Left renal cortex interstitium (tissue), 4 donors: ENCODE data around the gene PILRA. TPM values are rescaled to one million over a fixed set of nuclear protein-coding genes. Genes with fewer than 3 reads are reported as not detected.
A peak's percentile ranks its signal among the peaks of the same experiment; 100 is the strongest.
"Not testable (repeated sequence)": the region's sequence is repeated elsewhere in the genome, so short reads cannot be mapped to it uniquely, and the experiment has no call there.

ENCODE experiments used
- DNase-seq, 4 donors: peaks; one replicate each; pipeline ENCODE4 v3.0.0-alpha.2; 2013; ENCODE audit warnings: low read depth in 4 of 4, low spot score in 2 of 4, missing footprints in 1 of 4
- polyA plus RNA-seq, 4 donors: library from polyadenylated mRNA; unstranded; fragments of 120-200 nt; gene quantifications; one replicate each; pipeline ENCODE4 v1.2.1, GENCODE V29; 2013; ENCODE audit not compliant: insufficient read length in 4 of 4

The PILRA gene
- 1 to 10 TPM; 3.1 to 8.7 (median 5.8) TPM for polyA plus RNA-seq

GRCh38 chr7:100373261-100373831 is at the start of gene PILRA:
Gene PILRA, plus strand, starts transcription at chr7:100373487. Its CDS starts 170 bp downstream, at chr7:100373657.
- no peak for DNase-seq

DNA sequence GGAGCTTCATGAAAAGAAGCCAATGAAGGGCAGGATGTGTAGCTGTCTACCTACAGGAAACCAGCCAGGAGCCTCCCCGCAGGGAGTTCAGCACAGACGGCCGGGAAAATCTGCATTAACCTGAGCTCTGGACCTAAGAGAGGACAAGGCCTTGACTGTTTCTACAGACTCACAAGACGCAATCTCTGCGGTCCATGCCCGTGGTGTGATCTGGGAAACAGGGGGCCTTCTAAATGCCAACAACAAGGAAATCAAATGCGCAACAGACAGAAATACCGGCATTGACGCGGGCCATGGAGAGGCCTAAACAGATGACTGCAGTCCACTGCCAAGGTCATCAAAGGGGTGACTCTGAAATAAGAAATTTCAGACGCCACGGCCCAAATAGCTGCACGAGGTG is 49.1 kb upstream of the PILRA start:
- DNase-seq: not testable (repeated sequence)

GRCh38 chr7:100325671-100326070 is 47.6 kb upstream of the PILRA start:
- DNase-seq: not testable (repeated sequence)

DNA sequence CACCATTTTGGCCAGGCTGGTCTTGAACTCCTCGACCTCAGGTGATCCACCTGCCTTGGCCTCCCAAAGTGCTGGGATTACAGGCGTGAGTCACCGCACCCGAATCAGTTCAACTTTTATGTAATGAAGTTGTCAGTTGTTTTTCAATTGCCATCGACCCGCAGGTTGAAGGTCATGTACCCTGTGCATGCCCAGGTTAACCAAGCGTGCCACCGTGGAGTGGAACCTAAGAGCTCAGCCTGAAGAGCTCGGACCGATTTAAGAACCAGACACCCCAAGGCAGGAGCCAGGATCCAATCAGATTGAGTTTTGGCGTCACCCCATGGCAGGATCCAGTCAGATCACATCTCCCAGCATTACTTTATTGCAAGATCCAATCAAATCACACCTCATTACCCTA is 46.4 kb upstream of the PILRA start:
- not testable (repeated sequence) for DNase-seq

- peak; percentile 77 to 87 (median 82) for DNase-seq
Measured at GRCh38 chr7:100335566-100336466, 37.5 kb upstream of the PILRA start.

- not testable (repeated sequence) for DNase-seq
Measured at GRCh38 chr7:100338083-100338696, 35.1 kb upstream of the PILRA start.

GRCh38 chr7:100341286-100341685 is 32.0 kb upstream of the PILRA start:
- DNase-seq: not testable (repeated sequence)

GRCh38 chr7:100342765-100343164 is 30.5 kb upstream of the PILRA start:
- DNase-seq: no peak

DNA sequence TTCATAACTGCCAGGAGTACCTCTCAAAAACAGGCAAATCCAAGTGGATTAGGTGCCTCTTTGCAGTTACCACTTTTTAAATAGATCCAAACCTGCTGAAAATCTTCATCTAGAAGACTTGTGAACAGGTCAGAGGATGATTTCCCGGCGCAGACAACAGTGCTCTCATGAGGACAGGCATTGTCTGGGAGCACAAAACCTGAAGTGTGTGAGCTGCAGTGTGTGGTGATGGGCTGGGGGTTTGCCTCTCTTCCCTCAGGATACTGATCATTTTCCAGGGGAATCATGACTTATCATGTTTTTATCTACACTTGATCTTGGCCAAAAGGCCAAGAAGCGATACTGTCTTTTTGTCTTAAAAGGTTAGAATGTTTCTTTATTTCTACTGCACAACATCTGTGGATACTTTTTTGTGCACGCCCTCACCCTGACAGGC is 29.1 kb upstream of the PILRA start:
- DNase-seq: not testable (repeated sequence)

DNA sequence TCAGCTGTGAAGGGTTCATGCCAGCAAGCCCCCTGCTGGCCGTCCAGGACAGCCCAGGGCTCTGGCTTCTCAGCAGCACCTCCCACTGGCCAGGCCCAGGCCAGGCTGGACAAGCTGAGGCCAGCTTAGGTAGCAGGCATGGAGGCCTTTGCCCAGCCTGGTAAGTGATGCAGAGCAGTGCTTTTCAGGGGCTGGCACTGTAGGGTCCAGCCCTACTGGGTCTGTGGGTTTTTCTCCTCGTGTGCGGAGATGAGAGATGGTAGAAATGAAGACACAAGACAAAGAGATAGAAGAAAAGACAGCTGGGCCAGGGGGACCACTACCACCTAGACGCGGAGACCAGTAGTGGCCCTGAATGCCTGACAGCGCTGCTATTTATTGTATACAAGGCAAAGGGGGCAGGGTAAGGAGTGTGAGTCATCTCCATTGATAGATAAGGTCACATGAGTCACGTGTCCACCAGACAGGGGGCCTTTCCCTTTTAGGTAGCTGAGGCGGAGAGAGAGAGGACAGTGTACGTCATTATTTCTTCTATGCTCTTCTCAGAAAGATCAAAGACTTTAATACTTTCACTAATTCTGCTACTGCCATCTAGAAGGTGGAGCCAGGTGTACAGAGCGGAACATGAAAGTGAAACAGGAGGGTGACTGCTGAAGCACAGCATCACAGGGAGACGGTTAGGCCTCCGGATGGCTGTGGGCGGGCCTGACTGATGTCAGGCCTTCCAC is 28.6 kb upstream of the PILRA start:
- DNase-seq: peak in 1 of 4 donors; percentile 7

- not testable (repeated sequence) for DNase-seq
Measured at GRCh38 chr7:100345288-100345672, 28.0 kb upstream of the PILRA start.

- DNase-seq: no peak
Measured at GRCh38 chr7:100346921-100347320, 26.4 kb upstream of the PILRA start.

GRCh38 chr7:100348805-100349204 is 24.5 kb upstream of the PILRA start:
- no peak for DNase-seq

GRCh38 chr7:100349757-100350156 is 23.5 kb upstream of the PILRA start:
- DNase-seq: no peak

- no peak for DNase-seq
Measured at GRCh38 chr7:100351657-100352058, 21.6 kb upstream of the PILRA start.

DNA sequence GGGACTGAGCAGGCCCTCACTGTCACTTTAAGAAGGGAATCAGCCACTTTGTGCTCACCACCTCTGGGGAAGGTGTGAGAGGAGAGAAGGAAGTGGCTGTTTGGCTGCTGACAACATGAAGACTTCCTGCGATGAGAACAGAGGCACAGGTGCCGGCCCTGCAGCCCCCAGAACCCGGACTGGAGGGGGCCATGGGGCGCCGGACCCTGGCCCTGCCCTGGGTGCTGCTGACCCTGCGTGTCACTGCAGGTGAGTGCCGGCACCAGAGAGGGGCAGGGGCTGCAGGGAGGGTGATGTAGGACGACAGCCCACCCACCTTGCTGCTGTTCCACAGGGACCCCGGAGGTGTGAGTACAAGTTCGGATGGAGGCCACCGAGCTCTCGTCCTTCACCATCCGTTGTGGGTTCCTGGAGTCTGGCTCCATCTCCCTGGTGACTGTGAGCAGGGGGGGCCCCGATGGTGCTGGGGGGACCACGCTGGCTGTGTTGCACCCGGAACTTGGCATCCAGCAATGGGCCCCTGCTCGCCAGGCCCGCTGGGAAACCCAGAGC is 21.0 kb upstream of the PILRA start:
- not testable (repeated sequence) for DNase-seq

DNA sequence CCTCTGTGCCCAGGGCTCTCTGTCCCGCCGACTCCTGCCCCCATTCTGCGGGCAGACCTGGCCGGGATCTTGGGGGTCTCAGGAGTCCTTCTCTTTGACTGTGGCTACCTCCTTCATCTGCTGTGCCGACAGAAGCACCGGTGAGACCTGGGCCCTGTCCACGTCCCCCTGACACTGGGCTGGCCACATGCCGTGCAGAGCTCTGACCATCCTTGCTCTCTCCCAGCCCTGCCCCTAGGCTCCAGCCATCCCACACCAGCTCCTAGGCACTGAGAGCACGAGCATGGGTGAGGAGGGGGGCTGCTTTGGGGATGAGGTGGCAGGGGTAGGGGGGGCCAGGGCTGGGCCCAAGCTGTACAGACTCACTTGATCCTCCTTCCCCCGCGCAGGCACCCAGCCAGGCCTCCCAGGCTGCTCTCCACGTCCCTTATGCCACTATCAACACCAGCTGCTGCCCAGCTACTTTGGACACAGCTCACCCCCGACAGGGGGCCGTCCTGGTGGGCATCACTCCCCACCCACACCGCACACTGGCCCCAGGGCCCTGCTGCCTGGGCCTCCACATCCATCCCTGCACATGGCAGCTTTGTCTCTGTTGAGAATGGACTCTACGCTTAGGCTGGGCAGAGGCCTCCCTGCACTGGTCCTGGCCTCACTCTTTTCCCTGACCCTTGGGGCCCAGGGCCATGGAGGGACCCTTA is 20.2 kb upstream of the PILRA start:
- no peak for DNase-seq

DNA sequence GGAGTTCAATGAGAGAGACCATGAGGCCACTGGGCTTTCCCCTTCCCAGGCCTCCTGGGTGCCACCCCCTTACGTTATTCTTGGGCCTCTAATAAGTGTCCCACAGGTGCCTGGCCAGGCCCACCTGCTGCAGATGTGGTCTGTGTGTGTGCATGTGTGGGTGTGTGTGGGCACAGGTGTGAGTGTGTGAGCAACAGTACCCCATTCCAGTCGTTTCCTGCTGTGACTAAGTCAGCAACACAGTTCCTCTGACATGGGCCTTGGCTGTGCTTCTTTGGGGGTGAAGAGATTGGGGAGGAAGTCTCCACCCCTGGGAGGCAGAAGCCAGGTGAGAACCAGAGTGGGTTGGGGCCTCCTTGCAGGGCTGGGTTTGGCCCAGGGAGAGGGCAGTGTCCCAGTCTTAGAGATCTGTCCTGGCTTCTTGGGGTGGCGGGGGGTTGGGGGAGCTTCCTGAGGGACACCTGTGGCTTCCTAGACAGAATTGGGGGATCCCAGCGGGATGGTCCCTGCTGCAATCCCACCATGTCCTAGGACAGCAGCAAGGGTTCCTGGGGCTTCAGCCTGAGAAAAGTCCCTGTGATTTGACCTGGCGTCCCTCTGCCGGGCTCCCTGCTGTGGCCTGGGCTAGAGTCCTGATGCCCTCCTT is 19.5 kb upstream of the PILRA start:
- no peak for DNase-seq

DNA sequence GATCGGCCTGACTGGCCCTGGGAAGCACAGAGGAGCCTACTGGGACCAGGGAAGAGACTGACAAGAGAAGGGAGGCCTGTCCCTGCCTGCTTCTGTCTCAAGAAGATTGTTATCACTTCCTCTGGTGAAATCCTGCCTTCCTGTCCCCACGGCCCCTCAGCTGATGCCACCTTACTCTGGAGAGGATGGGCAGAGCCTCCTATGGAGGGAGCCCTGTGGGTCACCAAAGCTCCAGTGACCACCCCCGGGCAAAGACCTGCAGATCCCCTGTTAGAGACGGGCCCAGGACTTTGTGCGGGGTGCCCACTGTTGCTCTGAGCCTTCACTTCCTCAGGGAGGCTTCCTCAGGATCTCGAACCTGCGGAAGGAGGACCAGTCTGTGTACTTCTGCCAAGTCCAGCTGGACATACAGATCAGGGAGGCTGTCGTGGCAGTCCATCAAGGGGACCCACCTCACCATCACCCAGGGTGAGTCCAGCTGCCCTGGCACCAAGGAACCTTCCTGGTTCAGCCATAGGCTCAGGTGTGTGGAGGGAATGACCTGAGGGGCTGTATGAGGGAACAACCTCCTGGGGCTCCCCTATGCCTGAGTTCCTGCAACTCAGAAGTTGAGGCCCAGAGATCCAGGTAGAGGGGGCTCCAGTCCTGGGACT is 16.7 kb upstream of the PILRA start:
- DNase-seq: no peak
